Left kidney (tissue), 2 donors: ENCODE data around the gene FAP. TPM values are rescaled to one million over a fixed set of nuclear protein-coding genes. Genes with fewer than 3 reads are reported as not detected.

Experiments
- DNase-seq: peaks from one replicate; pipeline ENCODE4 v3.0.0-alpha.2; 2013
- polyA plus RNA-seq: library from polyadenylated mRNA; unstranded; fragments of 120-200 nt; gene quantifications from one replicate; pipeline ENCODE4 v1.2.1, GENCODE V29; 2013; ENCODE audit not compliant: insufficient read length

Gene FAP
- polyA plus RNA-seq, 1 donor, result 12.8 TPM

DNA sequence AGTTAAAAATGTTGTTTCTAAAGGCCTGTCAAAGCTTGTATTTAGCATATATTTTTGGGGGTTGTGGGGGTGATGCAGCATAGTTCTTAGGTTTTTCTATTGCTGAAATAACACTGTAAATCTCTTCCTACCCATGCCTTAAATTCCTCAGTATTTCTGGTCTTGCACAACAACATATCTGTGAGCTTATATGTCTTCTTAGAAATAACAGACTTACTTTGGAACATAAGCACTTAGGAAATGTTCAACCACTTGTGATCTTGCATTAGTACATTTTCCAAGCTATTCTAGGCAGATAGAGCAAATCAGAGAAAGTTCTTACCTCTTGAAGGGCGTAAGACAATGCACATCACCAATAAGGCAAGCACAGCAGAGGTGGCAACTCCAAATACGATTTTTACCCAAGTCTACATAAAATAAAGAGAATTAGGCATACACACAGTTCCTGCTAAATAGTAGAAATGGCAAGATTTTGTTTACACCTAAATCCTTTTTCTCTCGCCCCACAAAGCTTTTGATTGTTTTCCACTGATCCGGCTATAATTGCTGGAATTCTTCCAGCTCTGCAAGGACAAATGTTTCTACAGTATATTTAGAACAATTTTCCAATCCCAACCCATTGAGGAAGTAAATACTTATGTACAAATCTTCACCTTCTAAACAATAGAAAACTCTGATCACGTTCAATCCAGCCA, 512 bp downstream of the FAP start:
- no peak for DNase-seq

GRCh38 chr2:162241571-162241970, 1.7 kb downstream of the FAP start:
- no peak for DNase-seq

- DNase-seq, result no peak
Measured at GRCh38 chr2:162234620-162235462, 8.4 kb downstream of the FAP start.

GRCh38 chr2:162233197-162233596, 10.0 kb downstream of the FAP start:
- DNase-seq, result no peak

DNA sequence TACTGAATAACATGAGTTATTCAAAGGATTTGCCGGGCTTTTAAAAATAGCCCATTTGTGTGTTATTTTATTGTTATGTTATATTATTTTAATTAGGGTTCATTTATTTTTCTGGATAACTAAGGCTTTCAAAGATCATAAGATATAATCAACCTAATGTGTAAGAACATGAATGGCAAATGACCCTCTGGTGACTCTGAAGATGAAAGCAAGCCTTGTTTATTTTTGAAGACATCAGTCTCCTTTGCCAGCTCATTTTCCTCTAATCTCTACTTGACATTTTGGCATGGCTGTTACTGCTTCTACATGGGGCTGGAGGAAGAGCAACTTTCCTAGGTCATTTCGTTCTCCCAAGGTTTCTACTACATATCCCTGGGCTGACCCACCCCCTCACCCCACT, 10.6 kb downstream of the FAP start:
- no peak for DNase-seq

DNA sequence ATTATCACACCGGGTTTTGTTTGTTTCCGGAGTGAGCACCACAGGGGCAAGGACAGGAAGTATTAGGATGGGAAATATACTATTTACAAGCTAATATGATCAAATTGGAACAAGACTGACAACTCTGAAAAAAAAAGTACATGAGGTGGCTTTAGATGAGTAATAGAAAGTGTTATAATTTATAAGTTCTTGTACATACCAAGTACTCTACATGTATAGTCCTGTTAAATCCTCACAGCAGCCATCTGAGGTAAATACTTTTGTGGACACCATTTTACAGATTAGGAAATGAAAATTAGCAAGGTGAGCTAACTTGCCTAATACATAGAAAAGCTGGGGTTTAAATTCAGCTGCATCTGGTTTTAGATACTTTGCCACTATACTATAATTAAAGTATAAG, 11.2 kb downstream of the FAP start:
- no peak for DNase-seq

DNA sequence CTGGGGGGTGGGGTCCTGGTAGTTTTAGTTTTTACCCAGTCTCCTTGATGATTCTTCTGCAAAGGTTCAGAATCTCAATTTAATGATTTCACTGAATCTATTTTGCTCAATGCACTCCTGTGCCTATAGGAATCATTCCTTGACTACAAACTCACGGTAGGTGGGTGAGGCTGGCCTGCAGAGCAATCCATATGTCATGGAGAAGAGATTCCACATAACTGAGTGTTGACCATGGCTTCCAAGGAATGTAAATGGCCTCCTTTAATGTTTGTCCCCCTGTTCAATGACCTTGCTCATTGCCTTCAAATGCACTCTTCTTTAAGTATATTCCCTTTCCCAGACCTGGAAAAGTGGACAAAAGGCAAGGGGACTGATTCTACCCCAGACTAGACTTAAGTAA, 12.5 kb downstream of the FAP start:
- DNase-seq, result no peak

DNA sequence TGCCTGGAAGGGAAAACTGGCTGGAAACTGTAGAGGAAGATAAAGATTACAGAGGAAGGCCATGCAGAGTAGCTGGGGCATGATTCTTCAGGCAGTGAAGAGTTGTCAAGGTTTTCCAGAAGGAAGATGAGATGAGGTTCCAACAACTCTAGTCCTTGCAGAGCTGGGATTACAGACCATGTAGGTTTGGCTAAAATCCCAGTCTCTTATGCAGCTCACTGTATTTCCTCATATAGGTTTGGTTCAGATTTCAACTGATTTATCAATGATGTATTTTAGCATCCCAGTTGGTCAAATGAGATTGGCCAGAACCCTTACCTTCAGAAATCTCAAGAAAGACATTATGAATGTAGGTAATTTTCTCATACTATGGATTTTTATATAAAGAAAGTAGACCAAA, 16.4 kb downstream of the FAP start:
- DNase-seq, result no peak

DNA sequence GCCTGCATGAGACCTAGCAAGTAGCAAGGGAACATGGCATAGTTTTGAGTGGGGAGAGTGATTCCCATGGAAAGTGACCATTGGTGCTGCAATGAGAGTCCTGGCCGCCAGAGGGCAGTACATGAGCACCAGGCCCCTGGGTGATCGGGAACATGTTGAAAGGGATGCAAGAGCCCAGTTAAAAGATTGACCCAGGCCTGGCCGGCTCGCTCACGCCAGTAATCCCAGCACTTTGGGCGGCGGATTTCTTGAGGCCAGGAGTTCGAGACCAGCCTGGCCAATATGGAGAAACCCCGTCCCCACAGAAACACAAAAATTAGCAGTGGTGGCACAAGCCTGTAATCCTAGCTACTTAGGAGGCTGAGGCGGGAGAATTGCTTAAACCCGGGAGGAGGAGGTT, 22.2 kb downstream of the FAP start:
- no peak for DNase-seq

GRCh38 chr2:162220368-162220767, 22.9 kb downstream of the FAP start:
- DNase-seq, result no peak

DNA sequence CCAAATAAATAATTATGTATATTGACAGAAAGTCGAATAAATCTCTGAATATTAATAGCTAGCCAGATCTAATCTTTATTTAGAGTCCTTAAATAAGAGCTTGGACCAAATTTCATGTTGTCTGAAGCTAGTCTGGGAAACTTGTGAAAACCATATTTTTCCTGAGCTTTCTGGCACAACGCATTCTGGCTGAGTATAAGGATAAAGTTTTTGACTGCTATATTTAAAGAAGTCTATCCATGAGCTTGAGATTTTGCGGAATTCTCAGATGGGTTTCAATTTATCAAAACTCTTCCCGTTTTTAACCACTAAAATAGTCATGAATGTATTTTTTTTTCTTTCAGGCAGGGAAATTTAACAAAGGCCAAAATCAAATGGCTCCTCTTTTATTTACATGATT, 23.8 kb downstream of the FAP start:
- DNase-seq, result no peak

DNA sequence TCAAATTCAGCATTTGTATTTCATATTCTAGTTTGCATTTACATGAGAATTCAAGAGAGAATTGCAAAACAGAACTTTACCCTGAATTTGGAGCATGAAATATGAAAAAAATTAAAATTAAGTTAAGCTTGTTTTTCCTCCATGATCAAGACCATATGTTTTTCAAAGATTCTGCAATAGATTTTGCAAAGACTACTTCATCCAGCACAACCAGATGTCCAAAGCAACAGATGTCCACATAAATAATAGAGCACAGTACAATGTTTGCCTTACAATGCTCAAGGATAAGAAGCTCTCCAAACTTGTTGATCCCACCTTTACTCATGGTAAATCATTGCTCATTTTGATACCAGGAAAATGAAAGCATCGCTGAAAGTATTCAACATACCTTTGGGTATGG, 25.6 kb downstream of the FAP start:
- DNase-seq, result no peak

GRCh38 chr2:162215162-162215561, 28.1 kb downstream of the FAP start:
- no peak for DNase-seq

DNA sequence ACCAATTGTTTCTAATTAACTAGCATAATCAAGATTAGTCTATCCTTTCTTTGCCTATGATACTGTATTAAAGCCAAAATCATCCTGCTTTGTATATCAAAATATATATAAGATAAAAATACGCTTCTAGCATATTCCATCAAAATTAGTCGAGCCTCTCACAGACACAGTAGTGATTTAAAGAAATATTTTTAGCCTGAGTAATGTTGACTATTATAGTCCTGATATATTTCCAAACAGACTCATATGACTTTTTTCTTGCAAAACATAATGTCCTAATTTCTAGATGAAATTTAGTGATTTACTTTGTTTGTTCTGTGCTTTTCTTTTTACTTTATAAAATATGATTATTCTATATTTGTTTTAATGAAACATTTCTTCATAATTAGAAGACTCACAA, 30.9 kb downstream of the FAP start:
- DNase-seq, result no peak

DNA sequence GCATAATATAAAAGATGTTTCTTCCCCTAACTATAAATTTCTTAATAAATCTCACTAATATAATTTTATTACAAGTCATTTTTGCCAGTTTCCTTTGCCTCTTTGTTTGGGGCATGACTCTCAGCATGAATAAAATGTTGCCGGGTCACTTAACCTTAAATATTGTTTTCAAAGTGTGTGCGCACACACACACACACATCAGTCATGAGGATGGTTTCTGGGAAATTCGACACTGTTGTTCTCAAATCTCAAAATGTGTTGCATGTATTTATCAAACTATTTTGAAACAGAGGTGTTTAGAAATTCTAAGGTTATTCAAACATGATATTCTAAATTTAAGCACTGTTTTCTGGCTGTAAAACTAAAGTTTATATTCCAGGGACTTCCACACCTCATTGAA, 31.5 kb downstream of the FAP start:
- no peak for DNase-seq

- no peak for DNase-seq
Measured at GRCh38 chr2:162210385-162210784, 32.9 kb downstream of the FAP start.

- no peak for DNase-seq
Measured at GRCh38 chr2:162202203-162202602, 41.0 kb downstream of the FAP start.

DNA sequence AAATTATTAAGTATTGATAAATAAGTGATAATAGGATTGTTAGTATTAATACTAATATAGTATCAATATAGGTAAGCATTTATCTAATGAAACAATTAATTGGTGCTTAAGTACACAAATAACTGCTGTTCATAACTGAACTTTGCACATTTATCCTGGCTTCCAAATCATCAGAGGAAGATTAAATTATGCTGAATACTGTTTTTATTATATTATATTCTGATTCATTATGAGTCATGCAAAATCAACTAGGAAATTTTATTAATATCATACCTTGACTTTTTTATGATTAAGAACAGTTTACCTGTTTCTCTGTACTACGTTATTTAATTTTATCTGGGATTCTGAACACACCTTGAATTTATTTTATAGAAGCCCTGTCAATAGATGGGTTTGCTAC, 42.6 kb downstream of the FAP start:
- DNase-seq, result no peak

DNA sequence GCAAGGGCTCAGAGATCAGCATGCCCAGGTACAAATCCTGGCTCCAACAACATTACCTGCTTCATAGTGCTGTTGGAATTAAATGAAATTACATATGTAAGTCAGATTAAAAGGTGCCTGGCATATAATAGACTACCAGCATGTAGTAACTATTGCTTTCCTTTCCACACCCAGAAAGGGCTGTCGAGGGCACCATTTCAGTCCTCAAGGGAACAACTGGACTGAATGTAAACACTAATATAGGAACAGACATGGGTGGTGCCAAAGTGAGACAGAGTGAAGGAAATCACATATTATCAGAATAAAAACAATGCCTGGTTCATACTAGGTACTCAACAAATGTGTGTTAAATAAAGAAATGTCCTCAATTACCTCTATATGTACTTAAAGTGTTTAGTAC, 43.3 kb downstream of the FAP start:
- DNase-seq, result no peak

DNA sequence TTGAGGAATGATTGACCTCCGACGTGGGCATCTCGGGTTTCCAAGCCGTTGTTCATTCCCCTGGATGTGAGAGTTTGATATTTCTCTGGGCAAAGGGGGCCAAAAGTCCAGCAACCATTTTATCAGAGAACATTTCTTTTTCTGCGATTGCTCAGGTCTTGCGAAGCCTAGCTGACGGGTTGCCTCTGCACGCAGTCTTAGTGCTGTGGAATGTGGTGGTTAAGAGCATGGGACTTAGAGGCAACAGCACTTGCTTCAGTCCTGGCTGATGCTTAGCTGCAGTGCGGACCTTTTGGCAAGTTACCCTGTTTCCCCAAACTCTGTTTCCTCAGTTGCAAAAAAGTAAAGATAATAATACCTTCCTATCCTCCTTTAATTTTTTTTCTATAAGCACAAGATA, 45.0 kb downstream of the FAP start:
- no peak for DNase-seq

- no peak for DNase-seq
Measured at GRCh38 chr2:162197069-162197825, 46.0 kb downstream of the FAP start.

GRCh38 chr2:162196638-162197037, 46.6 kb downstream of the FAP start:
- no peak for DNase-seq

DNA sequence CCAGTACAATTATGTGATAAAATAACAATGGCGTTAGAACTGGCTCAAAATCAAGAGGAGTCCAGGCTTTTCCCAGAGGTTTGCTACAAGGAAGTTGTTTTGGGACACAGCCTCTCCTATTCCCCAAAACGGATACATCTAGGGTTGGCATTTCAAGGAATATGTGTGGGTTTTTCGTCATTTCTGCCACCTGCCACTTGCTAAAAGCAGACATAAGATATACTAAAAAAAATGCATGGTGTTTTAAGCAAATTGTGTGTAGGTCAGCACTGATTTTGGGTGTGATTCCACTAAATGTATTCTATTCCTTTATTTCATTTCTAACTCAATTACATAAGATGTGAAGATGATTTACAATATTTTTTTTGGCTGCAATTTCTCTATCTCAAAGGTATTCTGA, 54.8 kb downstream of the FAP start:
- no peak for DNase-seq
